GM21423 (cell line): ENCODE measurements around the gene DYNC2H1.

Experiments used
- ATAC-seq: cut with Tn5 transposase; IDR thresholded peaks from one replicate; pipeline ENCODE4 v1.9.1; 2021; ENCODE audit warnings: mild to moderate bottlenecking, moderate library complexity; ENCODE audit not compliant: unreplicated experiment

DYNC2H1 gene, protein sequence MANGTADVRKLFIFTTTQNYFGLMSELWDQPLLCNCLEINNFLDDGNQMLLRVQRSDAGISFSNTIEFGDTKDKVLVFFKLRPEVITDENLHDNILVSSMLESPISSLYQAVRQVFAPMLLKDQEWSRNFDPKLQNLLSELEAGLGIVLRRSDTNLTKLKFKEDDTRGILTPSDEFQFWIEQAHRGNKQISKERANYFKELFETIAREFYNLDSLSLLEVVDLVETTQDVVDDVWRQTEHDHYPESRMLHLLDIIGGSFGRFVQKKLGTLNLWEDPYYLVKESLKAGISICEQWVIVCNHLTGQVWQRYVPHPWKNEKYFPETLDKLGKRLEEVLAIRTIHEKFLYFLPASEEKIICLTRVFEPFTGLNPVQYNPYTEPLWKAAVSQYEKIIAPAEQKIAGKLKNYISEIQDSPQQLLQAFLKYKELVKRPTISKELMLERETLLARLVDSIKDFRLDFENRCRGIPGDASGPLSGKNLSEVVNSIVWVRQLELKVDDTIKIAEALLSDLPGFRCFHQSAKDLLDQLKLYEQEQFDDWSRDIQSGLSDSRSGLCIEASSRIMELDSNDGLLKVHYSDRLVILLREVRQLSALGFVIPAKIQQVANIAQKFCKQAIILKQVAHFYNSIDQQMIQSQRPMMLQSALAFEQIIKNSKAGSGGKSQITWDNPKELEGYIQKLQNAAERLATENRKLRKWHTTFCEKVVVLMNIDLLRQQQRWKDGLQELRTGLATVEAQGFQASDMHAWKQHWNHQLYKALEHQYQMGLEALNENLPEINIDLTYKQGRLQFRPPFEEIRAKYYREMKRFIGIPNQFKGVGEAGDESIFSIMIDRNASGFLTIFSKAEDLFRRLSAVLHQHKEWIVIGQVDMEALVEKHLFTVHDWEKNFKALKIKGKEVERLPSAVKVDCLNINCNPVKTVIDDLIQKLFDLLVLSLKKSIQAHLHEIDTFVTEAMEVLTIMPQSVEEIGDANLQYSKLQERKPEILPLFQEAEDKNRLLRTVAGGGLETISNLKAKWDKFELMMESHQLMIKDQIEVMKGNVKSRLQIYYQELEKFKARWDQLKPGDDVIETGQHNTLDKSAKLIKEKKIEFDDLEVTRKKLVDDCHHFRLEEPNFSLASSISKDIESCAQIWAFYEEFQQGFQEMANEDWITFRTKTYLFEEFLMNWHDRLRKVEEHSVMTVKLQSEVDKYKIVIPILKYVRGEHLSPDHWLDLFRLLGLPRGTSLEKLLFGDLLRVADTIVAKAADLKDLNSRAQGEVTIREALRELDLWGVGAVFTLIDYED (N-terminal part only)

GRCh38 chr11:103108933-103109817, at the start of gene DYNC2H1:
Gene DYNC2H1, plus strand, starts transcription at chr11:103109426. Its CDS starts 149 bp downstream, at chr11:103109575.
- peak; percentile 100 for ATAC-seq

DNA sequence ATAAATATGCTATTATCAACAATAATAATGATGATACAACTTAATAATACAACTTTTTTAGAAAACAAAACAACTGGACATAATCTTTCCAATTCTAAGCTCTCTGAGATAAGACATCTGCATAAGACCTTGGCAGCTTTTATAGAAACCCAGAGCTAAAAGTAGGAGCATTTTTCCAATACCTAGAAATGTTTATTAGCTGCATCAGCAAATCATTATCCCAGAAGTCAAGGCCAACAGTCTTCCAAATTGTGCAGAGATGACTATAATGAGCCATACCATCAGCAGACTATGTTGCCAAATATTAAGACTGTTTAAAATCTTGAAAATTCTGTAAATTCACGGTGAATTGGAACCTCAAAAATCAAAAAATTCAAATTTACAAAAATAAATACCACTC, 47.6 kb upstream of the DYNC2H1 start:
- ATAC-seq, result no peak

DNA sequence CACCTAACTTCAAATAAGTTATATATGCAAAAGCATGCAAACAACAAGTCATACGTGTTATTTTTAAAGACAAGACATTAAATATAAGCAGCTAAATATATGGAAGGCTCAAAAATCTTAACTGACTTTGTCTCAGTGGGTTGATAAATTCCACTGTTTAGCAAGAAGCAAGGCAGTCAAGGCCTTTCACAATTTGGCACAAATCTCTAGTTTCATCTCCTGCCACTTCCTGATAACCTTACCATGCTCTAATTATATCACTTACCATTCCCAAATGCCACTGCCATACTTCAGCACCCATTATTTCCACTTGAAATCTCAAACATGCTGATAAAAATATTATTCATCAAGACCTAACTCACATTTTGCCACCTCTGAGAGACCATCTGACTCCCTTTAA, 42.1 kb upstream of the DYNC2H1 start:
- ATAC-seq, result no peak

GRCh38 chr11:103069367-103069766, 39.9 kb upstream of the DYNC2H1 start:
- ATAC-seq, result no peak

DNA sequence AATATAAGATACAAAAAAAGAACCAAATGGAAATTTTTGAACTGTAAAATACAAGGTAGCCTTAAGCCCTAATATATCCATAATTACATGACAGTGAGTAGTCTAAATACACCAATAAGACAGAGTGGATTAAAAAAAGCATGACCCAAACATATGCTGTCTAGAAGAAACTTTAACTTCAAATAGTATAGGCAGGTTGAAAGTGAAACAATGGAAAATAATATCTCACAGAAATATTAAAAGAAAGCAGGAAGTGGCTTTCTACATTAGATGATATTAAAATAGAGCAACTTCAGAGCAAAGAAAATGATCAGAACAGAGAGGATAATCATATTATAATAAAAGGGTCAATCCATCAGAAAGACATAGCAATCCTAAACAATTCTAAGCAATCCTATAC, 39.1 kb upstream of the DYNC2H1 start:
- ATAC-seq, result no peak

DNA sequence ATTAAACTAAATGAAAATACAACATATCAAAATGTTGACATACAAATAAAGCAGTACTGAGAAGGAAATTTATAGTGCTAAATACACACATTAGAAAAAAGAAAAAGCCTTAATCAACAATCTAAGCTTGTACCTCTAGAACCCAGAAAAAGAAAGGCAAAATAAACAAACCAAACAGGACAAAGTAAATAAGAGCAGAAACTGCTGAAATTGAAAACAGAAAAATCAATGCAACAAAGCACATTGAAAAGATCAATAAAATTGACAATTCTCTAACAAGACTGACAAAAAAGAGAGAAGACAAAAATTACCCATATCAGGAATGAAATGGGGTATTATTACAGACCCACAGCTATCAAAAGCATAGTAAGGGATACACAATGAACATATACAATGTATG, 38.2 kb upstream of the DYNC2H1 start:
- no peak for ATAC-seq

GRCh38 chr11:103076361-103076760, 32.9 kb upstream of the DYNC2H1 start:
- no peak for ATAC-seq

DNA sequence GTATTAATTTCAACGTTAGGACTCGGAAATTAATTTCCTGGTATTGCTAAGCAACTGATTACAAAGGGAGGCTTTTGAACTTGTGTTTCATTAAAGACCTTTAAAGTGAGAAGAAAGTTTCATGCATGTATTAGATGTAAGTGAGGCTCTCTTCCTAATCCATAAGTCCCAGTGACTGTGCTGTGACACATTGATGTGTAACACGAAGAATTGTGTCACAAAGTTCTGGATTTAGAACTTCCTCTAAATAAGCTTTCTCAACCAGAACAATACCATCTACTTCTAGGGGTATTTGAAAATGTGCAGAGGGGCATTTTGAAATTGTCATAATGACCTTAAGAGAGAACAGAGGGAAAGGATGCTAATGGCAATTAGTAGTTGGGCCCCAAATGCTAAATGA, 31.7 kb upstream of the DYNC2H1 start:
- ATAC-seq, result no peak

- ATAC-seq, result no peak
Observed at GRCh38 chr11:103078710-103079109, 30.5 kb upstream of the DYNC2H1 start.

GRCh38 chr11:103079833-103080232, 29.4 kb upstream of the DYNC2H1 start:
- no peak for ATAC-seq

DNA sequence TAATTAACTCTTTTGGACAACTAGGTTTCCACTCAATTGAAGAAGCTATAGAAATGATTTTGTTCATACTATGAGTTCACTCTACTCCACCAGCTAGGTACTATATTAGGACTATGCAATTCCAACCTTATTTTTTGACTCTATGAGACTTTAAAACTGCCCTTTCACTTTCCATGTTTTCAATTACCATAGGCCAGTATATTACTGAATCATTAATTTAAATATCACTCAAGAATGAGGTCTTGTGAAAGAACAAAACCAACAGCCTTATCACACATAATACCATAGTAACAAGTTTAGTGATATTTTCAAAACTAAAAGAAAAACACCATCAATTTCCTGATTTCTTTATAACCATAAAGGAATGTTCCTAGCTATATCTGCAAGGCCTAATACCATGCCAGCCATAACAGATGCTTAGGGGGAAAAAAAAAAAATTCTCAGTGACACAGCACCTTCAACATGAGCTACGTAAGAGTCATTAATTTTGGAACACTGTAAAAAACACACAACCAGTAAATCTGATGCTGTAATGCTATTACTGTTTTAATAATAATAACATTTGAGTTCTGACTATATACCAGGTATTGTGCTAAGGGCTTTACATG, 23.4 kb upstream of the DYNC2H1 start:
- no peak for ATAC-seq

- no peak for ATAC-seq
Observed at GRCh38 chr11:103086461-103086860, 22.8 kb upstream of the DYNC2H1 start.

GRCh38 chr11:103091064-103091800, 18.0 kb upstream of the DYNC2H1 start:
- ATAC-seq, result peak; percentile 38

DNA sequence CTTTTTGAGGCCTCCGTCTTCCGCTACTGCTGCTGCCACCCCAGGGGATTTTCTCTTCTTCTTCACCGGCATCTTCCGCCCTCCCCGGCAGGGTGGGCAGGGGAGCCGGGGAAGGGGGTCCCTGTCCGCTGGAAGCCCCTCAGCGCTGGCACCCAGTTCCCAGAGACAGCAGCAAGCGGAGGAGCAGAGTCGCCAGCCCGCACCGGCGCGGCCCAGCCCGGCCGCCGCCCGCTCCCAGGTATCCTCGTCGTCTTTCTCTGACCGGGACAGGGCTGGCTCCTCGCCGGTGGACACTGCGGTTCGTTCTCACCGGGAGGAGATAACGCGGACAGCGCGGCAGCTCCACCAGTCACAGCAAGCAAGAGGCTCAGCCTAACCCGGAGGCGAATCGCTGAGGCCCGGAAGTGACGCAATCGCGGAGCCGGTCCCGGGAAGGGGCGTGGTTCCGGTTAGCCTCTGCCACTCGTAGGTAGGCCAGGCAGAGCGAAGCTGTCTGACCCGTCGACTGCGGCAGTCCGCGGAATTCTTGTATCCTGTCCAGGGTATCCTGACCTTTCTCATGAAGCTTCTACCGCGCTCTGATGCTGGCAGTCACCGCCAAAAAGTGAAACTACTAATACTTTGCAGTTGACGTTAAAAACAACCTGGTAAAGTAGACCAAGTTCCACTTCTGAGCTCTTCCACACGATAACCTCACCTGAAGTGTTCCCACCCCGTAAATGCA, 17.3 kb upstream of the DYNC2H1 start, which contains the start of gene DCUN1D5:
Gene DCUN1D5, minus strand, starts transcription at position 360 of the 724 bp plus-strand sequence. Its CDS starts 288 bp downstream, at position 72.
- peak; percentile 100 for ATAC-seq

- ATAC-seq, result no peak
Observed at GRCh38 chr11:103097279-103097678, 11.9 kb upstream of the DYNC2H1 start.

GRCh38 chr11:103109818-103110388, 677 bp downstream of the DYNC2H1 start:
- ATAC-seq, result peak; percentile 13

GRCh38 chr11:103110391-103110790, 1.2 kb downstream of the DYNC2H1 start:
- ATAC-seq, result no peak

GRCh38 chr11:103111400-103111799, 2.2 kb downstream of the DYNC2H1 start:
- ATAC-seq, result no peak
